ENCODE measurements around the gene LUZP1. TPM values are rescaled to one million over a fixed set of nuclear protein-coding genes. Genes with fewer than 3 reads are reported as not detected.
"Not testable (repeated sequence)": the region's sequence is repeated elsewhere in the genome, so short reads cannot be mapped to it uniquely, and the experiment has no call there.

Gene LUZP1
- 37.1 TPM for polyA plus RNA-seq (ENCODE audit: insufficient read length)
- long read RNA-seq, donor 1, partial matches to known transcripts, result 35 of 39 reads
- long read RNA-seq, donor 1, other reads (novel, unspliced or antisense), result 0 of 39 reads
- long read RNA-seq, donor 2, full-length matches to known transcripts, result 5 of 24 reads
- long read RNA-seq, donor 2, partial matches to known transcripts, result 19 of 24 reads
- long read RNA-seq, donor 2, other reads (novel, unspliced or antisense), result 0 of 24 reads
- long read RNA-seq, donor 3, partial matches to known transcripts, result 5 of 7 reads
- long read RNA-seq, donor 3, other reads (novel, unspliced or antisense), result 0 of 7 reads
- long read RNA-seq, donor 4, result 0 reads
- long read RNA-seq, donor 5, full-length matches to known transcripts, result 3 of 3 reads
- long read RNA-seq, donor 5, partial matches to known transcripts, result 0 of 3 reads
- long read RNA-seq, donor 5, other reads (novel, unspliced or antisense), result 0 of 3 reads
- long read RNA-seq, donor 6, partial matches to known transcripts, result 12 of 13 reads
- long read RNA-seq, donor 6, other reads (novel, unspliced or antisense), result 0 of 13 reads
- long read RNA-seq, donor 7, full-length matches to known transcripts, result 4 of 24 reads
- long read RNA-seq, donor 7, partial matches to known transcripts, result 20 of 24 reads
- long read RNA-seq, donor 7, other reads (novel, unspliced or antisense), result 0 of 24 reads
- long read RNA-seq, donor 8, partial matches to known transcripts, result 6 of 7 reads
- long read RNA-seq, donor 8, other reads (novel, unspliced or antisense), result 0 of 7 reads

- DNase-seq, result peak; percentile 88
Measured at GRCh38 chr1:23168445-23169194, at the start of gene LUZP1. TSS of gene LUZP1 (minus strand) at chr1:23168856.

GRCh38 chr1:23217421-23218115 is 48.9 kb upstream of the LUZP1 start, which contains the start of gene HTR1D:
TSS of gene HTR1D (minus strand) at chr1:23217502. CDS start at chr1:23194219, 23,283 bp downstream.
- DNase-seq, result no peak

GRCh38 chr1:23216771-23217420 is 48.2 kb upstream of the LUZP1 start:
- no peak for DNase-seq

DNA sequence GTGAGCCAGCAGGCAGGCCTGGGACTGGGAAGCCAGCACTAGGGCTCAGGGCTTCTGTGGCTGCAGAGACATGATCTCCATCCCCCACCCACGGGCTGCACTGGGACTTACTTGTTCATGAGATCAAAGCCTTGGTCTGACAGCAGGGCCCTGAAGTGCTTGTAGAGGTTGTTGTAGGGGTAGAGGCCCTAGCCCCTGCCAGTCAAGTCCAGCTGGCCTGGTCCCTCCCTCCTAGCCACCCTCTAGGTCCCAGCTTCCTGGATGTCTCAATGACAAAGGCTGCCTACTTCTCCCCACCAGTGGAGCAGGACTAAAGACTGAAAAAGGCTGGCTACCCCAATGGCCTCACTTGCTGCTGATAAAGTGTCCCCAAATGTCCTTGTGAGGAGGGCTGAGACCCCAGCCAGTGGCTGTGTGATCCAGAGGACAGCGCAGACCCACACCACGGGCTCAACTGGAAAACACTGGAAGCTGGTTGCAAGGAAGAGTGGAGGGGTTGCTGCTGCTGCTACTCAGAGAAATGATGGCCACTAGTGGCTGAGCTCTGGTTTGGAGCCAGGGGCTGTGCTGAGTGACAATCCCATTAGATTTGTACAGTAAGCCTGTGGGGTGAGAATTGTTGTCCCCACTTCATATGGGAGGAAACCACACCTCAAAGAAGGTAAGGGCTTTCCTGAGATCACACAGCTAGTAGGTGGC is 47.2 kb upstream of the LUZP1 start:
- DNase-seq, result no peak

GRCh38 chr1:23215291-23215690 is 46.6 kb upstream of the LUZP1 start:
- no peak for DNase-seq

DNA sequence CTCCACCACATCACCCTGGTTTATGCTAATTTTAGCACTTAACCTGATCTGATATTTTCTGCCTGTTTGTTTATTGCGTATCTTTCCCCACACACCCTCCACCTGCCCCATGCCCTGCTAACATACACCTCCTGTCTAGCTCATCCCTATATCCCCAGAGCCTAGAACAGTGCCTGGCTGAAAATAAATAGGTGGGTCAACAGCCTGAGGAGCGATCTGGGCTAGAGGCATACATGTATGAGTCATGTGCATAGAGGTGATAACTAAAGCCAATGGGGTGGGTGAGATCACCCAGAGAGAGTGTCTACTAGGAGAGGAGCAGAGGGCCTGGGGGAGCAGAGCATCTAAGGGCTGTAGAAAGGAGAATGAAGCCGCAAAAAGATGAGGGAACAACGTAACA is 46.0 kb upstream of the LUZP1 start:
- no peak for DNase-seq

DNA sequence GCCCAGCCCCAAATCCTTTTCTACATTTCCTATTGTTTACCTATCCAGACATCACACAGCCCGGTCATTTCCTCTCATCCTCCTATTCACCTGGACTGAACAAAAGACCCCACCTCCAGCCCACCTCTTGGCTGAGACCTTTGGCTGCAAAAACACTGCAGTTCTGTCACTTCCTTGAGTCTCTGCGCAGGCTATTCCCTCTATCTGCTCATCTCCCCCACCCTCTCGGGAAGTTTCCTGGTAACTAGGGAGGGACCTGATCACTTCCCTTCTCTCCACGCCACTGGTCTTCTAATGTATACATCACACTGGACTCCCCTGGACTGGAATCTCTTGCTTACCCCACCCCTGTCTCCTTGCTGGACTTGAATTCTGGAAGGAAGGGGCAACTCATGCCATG is 43.3 kb upstream of the LUZP1 start:
- DNase-seq, result no peak

GRCh38 chr1:23210963-23211362 is 42.3 kb upstream of the LUZP1 start:
- DNase-seq, result no peak

DNA sequence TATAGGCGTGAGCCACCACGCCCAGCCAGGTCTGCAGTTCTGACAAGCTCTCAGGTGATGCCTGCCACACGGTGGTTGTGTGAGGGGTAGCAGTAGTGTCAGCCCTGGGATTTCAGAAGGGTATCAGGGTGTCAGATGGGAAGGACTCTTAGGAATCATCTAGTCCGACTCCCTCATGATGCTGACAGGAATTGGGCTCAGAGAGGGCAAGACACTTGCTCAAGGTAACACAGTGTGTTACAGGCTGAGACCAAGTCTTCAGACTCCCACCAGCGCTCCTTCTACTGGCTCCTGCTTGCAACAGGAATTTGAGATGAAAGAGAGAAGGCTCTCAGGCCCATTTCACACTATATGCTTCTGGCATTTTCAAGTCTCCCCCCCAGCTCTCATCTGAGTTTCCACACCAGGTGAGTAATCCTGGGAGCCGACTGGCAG is 41.7 kb upstream of the LUZP1 start:
- DNase-seq, result no peak

DNA sequence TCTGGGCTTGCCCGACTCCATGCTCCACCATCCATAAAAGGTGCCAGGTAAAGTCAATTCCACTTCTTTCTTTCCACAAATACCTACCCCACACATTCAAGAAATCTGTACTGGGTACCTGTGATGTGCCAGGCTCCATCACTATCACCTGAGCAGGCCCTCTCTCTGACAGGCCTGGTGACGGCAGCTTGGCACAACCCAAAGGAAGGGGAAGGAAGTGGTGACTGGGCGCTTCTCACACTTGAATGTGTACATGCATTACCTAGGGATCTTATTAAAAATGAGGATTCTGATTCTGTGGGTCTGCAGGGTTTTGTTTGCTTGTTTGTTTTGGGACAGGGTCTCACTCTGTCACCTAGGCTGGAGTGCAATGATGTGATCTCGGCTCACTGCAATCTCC is 41.1 kb upstream of the LUZP1 start:
- DNase-seq, result no peak

DNA sequence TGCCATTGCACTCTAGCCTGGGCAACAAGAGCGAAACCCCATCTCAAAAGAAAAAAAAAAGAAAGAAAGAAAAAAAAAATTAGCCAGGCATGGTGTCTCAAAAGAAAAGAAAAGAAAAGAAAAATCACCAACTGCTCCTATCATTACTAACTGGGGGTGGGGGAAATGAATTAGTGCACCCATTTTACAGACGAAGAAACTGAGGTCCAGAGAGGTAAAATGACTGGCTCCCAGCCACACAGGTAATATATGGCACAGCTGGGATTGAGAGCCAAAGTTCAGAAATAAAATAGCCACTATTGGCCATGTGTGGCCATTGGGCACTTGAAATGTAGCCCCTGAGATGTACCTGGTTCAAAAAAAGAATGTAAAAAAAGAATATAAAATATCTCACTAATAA is 39.9 kb upstream of the LUZP1 start:
- no peak for DNase-seq

DNA sequence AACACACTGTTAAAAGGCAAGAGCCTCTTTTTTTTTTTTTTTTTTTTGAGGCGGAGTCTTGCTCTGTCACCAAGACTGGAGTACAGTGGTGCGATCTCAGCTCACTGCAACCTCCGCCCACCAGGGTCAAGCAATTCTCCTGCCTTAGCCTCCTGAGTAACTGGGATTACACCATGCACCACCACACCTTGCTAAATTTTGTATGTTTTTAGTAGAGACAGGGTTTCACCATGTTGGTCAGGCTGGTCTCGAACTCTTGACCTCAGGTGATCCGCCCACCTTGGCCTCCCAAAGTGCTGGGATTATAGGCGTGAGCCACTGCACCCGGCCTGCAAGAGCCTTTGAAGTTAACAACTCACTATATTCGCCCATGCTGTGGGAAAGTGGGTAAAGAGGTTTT is 39.1 kb upstream of the LUZP1 start:
- DNase-seq, result not testable (repeated sequence)

- DNase-seq, result no peak
Measured at GRCh38 chr1:23202263-23202749, 33.6 kb upstream of the LUZP1 start.

GRCh38 chr1:23200883-23201282 is 32.2 kb upstream of the LUZP1 start:
- no peak for DNase-seq

DNA sequence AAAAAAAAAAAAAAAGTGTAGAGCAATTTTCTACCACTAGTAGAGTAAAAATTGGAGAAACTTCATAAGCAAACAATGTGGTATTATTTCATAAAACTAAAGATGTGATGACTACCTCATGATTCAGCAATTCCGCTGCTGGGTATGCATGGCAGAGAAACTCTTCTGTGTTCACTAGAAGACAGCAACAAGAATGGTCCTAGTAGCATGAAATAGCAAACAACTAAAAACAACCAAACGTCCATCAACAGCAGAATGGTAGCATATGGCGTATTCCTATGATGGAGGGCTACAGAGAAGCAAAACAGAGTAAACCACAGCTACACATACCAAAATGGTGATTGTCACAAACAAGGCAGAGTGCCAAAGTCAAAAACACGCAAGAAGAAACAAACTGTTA is 29.7 kb upstream of the LUZP1 start:
- no peak for DNase-seq

DNA sequence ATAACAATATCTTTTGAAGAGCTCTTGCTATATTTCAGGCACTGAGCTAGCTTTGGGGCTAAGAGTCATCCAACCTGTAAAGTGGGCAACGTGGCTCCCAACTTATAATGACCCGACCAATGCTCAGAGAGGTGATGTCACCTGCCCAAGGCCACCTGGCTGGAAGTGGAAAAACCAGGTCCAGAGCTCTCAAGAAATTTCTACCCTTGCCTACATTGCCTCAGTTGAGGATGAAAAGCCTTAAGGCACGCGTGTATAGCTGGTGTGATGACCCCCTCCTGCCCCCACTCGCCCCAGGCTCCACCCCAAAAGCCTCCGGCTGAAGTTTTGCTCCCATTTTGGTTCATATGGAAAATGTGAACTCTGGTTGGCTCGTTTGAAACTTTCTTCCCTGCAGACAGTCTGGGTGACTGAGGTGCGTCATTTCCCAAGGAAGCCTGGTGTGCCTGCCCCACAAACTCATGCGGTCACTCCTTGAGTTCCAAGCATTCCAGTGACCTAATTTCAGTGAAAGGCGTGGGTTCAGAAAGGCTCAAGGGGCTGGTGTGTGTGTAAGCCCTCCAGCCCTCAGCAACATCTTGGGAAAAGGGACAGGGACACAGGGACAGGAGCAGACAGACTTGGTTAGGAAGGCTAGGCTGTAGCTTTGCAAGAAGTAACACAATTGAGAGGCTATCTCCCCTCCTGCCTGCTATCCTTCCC is 28.1 kb upstream of the LUZP1 start:
- no peak for DNase-seq

- no peak for DNase-seq
Measured at GRCh38 chr1:23194119-23194984, 25.7 kb upstream of the LUZP1 start.

DNA sequence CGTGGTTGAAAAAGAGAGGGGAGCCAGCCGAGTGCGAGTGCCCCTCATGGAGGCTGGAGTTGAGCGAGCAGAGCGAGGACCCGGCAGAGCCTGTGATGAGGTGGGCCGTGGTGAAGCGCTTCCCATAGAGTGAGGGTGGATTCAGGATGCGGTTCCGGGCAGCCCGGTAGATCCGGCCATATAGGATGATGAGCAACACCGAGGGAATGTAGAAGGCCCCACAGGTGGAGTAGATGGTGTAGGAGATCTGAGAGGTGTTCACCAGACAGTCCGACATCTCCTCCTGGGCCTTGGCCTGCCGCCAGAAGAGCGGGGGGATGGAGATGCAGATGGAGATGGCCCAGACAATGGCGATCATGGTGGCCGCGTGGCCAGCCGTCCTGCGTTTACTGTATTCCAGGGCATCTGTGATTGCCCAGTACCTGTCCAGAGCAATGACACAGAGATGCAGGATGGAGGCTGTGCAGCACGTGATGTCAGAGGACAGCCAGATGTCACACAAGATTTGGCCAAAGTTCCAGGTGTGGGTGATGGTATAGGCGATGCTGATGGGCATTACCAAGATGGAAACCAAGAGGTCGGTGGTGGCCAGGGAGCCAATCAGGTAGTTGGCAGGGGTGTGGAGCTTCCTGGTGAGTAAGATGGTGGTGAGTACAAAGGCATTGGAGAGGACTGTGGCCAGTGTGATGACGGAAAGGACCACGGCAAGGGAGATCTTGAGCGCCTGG is 24.9 kb upstream of the LUZP1 start:
- DNase-seq, result no peak
